Pancreas (tissue), 10 donors: Measurements from ENCODE around the gene XRCC3. TPM values are rescaled to one million over a fixed set of nuclear protein-coding genes. Genes with fewer than 3 reads are reported as not detected.

Experiments used
- ATAC-seq, 4 donors: fragments of 200-7000 bp; cut with Tn5 transposase; one replicate each; pipeline versions ENCODE4 v1.8.0 to v1.9.1; 2020; ENCODE audit warnings: mild to moderate bottlenecking in 4 of 4, moderate library complexity in 4 of 4
- DNase-seq, 6 donors: peaks; one replicate each; pipeline ENCODE4 v3.0.0-alpha.2; 2020
- FAIRE-seq: peaks from 2 replicates; lab custom pipeline; 2012; peaks lifted over from hg19 to GRCh38; lab: Jason Lieb, UNC
- H3K27ac ChIP-seq, 4 donors: fragments of 200-600 bp; sonication (generic); 1 replicate in 3 of 4; 2 replicates in 1 of 4; pipeline versions ENCODE4 v1.5.0 to v1.8.0; 2020
- H3K27me3 ChIP-seq, 4 donors: fragments of 200-600 bp; one replicate each; pipeline ENCODE4 v1.8.0; 2021
- H3K36me3 ChIP-seq, 3 donors: fragments of 200-600 bp; sonication (generic) in 1 of 3; one replicate each; pipeline versions ENCODE4 v1.5.0 to v1.8.0; 2020 to 2021
- H3K4me1 ChIP-seq, 3 donors: fragments of 200-600 bp; one replicate each; pipeline ENCODE4 v1.8.0; 2021
- H3K4me3 ChIP-seq, 4 donors: fragments of 200-600 bp; sonication (generic) in 2 of 4; one replicate each; pipeline versions ENCODE4 v1.5.0 to v1.8.0; 2020 to 2021
- H3K9me3 ChIP-seq, 4 donors: fragments of 200-600 bp; one replicate each; pipeline ENCODE4 v1.8.0; 2021
- WGBS, 2 donors: extraction: QIAGEN DNeasy Blood & Tissue Kit; methylation state at CpG; one replicate each; pipeline ENCODE4 v1.1.7; 2013; 5-methylcytosine and 5-hydroxymethylcytosine counted together
- intact Hi-C, 3 donors: fragments of 100-400 bp; cut with DNase I; formaldehyde crosslinking; loops; one replicate each; pipeline versions ENCODE4 v1.11.1 to v1.14.2; 2022
- polyA plus RNA-seq, 2 donors: library from polyadenylated mRNA; stranded (reverse); fragments of 200-250 nt; gene quantifications; one replicate each; pipeline ENCODE4 v1.2.3, GENCODE V29; 2013
- total RNA-seq, 6 donors: library from RNA; stranded (reverse); fragmentation: NEBNext Ultra II Directional in 4 of 6; extraction: Animal tissue kit (Norgen Biotek cat#: 25700) in 4 of 6; gene quantifications; one replicate each; pipeline versions ENCODE4 v1.2.1 to v1.2.4, GENCODE V29; 2021 to 2023
- TF ChIP-seq, protein P1 (sequence below), 4 donors: fragments of 200-600 bp; sonication (generic) in 3 of 4; IDR thresholded peaks; one replicate each; pipeline versions ENCODE4 v1.5.0 to v1.8.0; 2021; ENCODE audit warnings: antibody characterized with exemption in 4 of 4
- donor health status: healthy with polysubstance abuse.
- donor health status: DM: no; HTN: no; CAD: no; lungs with moderate emphysema.
- donor health status: DM: no; HTN: no; CAD: no.
- donor health status: control.
- donor health status: control.
- donor health status: Bipolar disorder and iron deficiency.
- donor health status: DM: yes; HTN: yes; CAD: no.
- donor health status: DM: no; HTN: no; CAD: no.
- donor health status: DM: no; HTN: no; CAD: no.
- donor health status: DM: yes; HTN: yes; CAD: no.

XRCC3 gene
- total and polyA plus RNA-seq, 8 donors, result 1.7 to 5.2 (median 3.0) TPM

DNA sequence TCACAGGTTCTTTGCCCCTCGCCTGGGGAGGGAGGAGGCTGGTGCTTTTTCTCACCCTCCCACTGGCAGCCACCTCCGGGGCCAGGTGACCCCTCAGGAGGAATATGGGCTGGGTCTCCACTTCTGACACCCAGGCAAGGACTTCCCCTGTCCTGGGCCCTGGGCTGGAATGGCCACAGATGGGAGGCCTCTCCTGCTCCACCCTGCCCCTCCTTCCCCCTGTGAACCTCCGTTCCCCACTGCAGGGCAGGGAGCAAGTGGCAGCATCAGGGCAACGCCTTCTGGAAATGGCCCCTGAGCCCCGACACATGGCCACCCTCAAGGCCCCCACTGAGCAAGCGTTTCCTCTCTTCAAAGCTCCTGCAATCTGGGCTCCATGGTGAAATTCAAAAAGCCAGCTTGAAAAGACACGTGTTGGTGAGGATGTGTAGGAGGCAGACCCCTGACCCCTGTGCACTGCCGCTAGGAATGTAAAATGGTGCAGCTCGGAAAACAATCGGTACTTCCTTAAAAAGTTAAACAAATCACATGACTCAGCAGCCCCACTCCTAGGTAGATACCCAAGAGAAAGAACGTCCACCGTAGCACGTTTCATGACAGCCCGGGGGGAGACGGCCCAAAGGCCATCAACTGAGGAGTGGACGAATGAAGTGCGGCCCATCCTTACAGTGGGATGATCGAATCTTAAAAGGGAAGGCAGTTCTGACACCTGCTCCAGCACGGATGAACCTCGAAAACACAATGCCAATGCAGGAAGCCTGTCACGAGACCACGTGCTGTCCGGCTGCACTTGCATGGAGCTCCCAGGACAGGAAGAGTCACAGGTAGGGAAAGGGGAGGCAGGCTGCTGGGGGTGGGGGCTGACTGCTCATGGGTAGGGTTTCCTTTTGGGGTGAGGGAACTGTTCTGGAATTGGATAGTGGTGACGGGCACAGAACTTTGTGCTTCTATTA is 11.5 kb downstream of the XRCC3 start:
- no peaks in the 10 kb centered on the region for H3K27me3 ChIP-seq
- H3K4me1 ChIP-seq, result peaks cover 0 to under 1% (median 0%) of the 10 kb centered on the region in 3 donors
- no peak overlapping the region for H3K27ac ChIP-seq
- DNase-seq (peak in 1 of 6 donors; percentile 49), FAIRE-seq (no peak), ATAC-seq (no peak)
- H3K4me3 ChIP-seq, result no peak overlapping the region
- no peaks in the 10 kb centered on the region for H3K9me3 ChIP-seq
- 85 to 88% methylated on average over 24 of the region's 24 CpGs for WGBS, 2 donors
- TF ChIP-seq, protein P1, sequence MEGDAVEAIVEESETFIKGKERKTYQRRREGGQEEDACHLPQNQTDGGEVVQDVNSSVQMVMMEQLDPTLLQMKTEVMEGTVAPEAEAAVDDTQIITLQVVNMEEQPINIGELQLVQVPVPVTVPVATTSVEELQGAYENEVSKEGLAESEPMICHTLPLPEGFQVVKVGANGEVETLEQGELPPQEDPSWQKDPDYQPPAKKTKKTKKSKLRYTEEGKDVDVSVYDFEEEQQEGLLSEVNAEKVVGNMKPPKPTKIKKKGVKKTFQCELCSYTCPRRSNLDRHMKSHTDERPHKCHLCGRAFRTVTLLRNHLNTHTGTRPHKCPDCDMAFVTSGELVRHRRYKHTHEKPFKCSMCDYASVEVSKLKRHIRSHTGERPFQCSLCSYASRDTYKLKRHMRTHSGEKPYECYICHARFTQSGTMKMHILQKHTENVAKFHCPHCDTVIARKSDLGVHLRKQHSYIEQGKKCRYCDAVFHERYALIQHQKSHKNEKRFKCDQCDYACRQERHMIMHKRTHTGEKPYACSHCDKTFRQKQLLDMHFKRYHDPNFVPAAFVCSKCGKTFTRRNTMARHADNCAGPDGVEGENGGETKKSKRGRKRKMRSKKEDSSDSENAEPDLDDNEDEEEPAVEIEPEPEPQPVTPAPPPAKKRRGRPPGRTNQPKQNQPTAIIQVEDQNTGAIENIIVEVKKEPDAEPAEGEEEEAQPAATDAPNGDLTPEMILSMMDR (IDR thresholded peaks at IDR 0.05), result no peak
- intact Hi-C loops, result no loop called here
- peaks cover 0 to 8% (median 0%) of the 10 kb centered on the region in 3 donors for H3K36me3 ChIP-seq

DNA sequence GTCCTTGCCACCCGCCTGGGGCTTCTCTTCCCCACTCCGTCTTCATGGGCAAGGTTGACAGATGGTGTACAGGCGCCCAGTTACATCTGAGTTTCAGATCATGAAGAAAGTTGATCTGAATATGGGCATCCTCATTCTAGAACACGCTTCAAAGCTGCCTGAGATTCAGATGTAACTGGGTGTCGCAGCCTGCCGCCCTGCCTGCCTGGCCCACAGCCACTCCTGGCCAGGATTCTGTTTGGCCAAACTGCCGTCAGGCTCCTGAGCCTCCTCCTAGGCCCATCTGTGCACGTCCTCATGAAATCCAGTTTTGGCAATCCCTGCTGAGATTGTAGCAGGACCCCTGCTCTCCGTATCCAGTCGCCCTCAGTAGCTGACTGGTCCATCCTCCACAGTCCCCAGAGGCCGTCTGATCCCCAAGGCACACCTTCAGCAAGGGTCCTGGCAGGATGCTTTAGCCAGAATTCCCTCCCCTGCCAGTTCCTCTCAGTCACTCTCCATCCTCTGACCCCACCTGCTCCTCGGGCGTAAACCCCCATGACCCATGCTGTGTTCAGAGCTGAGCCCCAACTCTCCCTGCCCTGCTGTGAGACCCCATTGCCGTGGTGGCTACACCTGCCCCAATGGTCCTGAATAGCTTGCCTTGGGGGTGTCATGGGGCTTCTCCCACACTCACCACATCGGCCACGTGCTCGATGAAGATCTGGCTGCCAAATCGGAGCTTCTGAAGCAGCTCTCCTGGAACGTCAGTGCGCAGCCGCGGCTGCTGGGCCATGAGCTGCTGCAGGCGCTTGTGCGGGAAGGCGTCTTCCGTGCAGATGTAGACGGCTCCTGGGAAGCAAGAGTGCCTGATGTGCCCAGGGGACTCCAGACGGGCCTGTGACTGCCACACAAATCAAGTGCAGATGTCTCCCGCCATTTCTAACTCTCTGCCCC is 12.5 kb downstream of the XRCC3 start:
- Histone ChIP-seq H3K36me3 (peaks cover 0 to 8% (median 0%) of the 10 kb centered on the region in 3 donors), H3K4me1 (peaks cover 0 to 10% (median 3%) of the 10 kb centered on the region in 3 donors), H3K27me3 (no peaks in the 10 kb centered on the region), H3K27ac (no peak overlapping the region), H3K4me3 (no peak overlapping the region), H3K9me3 (no peaks in the 10 kb centered on the region)
- intact Hi-C loops, result no loop called here
- TF ChIP-seq, protein P1 (IDR thresholded peaks at IDR 0.05), result no peak
- FAIRE-seq, result no peak
- WGBS, 2 donors, result 90 to 94% methylated on average over 29 of the region's 29 CpGs
- DNase-seq, result peak in 2 of 6 donors; percentile 15 to 55
- no peak for ATAC-seq

DNA sequence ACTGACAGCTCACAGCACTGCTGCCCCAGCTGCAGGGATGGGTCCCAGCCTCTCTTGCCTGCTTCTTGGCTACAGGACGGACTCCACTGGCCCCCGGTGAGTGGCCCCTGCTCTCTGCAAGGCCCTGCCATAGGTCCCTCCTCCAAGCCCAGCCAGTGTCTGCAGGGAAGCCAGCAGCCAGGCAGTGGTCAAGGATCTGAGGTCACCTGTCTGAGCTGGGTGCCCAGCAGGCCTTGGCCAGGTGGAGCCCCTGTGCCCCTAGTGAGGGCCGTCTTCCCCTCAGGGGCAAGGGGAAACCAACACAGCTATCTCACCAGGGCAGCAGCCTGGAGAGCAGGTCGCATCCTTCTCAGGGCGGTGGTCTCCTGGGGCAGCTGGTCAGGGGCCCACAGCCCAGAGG is 13.2 kb downstream of the XRCC3 start:
- WGBS, 2 donors, result 80 to 86% methylated on average over 5 of the region's 5 CpGs
- FAIRE-seq (no peak), ATAC-seq (no peak), DNase-seq (peak in 1 of 6 donors; percentile 76)
- H3K27me3 ChIP-seq, result no peaks in the 10 kb centered on the region
- peaks cover 0 to 8% (median 0%) of the 10 kb centered on the region in 3 donors for H3K36me3 ChIP-seq
- no peak overlapping the region for H3K4me3 ChIP-seq
- H3K4me1 ChIP-seq, result peaks cover 0 to 11% (median 3%) of the 10 kb centered on the region in 3 donors
- H3K27ac ChIP-seq, result no peak overlapping the region
- intact Hi-C loops, result no loop called here
- H3K9me3 ChIP-seq, result no peaks in the 10 kb centered on the region
- TF ChIP-seq, protein P1 (IDR thresholded peaks at IDR 0.05), result no peak

DNA sequence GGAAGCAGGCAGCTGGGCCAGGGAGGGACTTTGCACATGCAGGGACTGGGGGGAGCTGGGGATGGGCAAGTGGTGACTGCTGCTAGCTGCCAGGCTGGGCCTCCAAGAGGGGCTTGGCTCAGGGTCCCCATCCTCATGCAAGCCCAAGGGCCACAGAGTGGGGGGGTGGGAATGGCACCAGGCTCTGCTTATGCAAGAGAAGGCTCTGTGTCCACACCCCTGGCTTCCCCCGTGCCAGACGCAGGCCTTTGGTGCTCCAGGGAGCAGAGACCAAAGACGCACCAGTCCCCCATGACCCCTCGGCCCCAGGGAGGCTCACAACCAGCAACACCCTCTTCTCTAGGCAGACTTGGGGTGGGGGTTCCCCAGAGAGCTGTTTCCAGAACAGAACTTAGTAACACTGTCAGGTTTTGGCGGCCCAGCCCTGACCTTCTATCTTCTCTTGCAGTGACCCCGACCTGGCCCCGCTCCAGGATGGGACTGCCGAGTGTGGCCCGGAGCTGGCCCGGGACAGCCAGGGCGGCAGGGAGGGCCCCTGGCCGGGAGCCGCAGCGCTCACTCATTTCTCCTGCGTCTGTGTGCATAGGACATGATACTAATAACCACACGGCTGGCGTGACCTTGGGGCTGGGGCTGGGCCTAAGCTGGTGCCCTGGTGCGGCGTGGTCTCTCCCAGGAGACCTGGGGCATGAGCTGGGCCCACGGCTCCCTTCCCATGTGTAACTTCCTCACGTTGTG is 14.3 kb downstream of the XRCC3 start:
- Histone ChIP-seq H3K27me3 (no peaks in the 10 kb centered on the region), H3K36me3 (peaks cover 0 to 8% (median 0%) of the 10 kb centered on the region in 3 donors), H3K27ac (no peak overlapping the region), H3K4me1 (peaks cover 0 to 11% (median 3%) of the 10 kb centered on the region in 3 donors), H3K4me3 (no peak overlapping the region), H3K9me3 (no peaks in the 10 kb centered on the region)
- TF ChIP-seq, protein P1 (IDR thresholded peaks at IDR 0.05), result no peak
- DNase-seq (peak in 1 of 6 donors; percentile 79), FAIRE-seq (no peak), ATAC-seq (no peak)
- intact Hi-C loops, result no loop called here
- WGBS, 2 donors, result 83 to 84% methylated on average over 21 of the region's 21 CpGs
